GM12892 (cell line): Measurements from ENCODE around the gene HTR1D.

Experiments
- POLR2A ChIP-seq: IDR thresholded peaks from 2 replicates; pipeline ENCODE4 v1.6.1; 2011; ENCODE audit warnings: low read depth, low read length, control low read depth
- TAF1 ChIP-seq: IDR thresholded peaks from 2 replicates; pipeline ENCODE4 v1.6.1; 2011; ENCODE audit warnings: low read depth, mild to moderate bottlenecking, control low read depth, low read length, borderline replicate concordance

DNA sequence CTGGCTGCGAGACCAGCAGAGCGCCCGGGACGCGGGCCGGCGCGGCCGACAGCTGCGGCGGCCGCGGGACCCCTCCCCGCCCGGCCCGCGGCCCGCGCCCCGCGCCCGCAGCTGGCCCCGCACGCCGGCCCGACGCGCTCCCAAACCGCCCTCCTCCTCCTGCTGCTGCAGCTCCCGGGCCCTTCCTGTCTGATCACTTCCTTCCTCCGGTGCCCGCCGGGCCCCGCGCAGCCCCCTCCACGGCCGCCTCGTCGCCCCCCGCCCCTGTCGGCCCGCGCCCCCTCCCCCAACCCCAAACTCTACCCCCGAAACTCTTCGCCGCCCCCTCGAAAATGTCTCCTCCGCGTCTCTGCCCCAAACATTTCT is 49.2 kb downstream of the HTR1D start:
- TF ChIP-seq POLR2A = no peak
- TF ChIP-seq TAF1 = no peak
